ENCODE data around the gene RNF212B.

Gene RNF212B

GRCh38 chr14:23294734-23295561, 57.2 kb downstream of the RNF212B start (continued):
- 0 out of 2 replicates have a peak, but pooled peaks have one; percentile 27 for TF ChIP-seq TSHZ1 (tag by site-specific recombination; IDR thresholded peaks at IDR 0.05; ENCODE audit: borderline replicate concordance)
- no peak for TF ChIP-seq ZNF175 (tag by site-specific recombination; IDR thresholded peaks at IDR 0.05)
- no peak; the same call in 1 of the 2 replicates for TF ChIP-seq KLF17 (tag by site-specific recombination; IDR thresholded peaks at IDR 0.05)
- TF ChIP-seq KLF10 (tag by site-specific recombination; IDR thresholded peaks at IDR 0.05) = 0 out of 2 replicates have a peak, but pooled peaks have one; percentile 24
- TF ChIP-seq RBAK (tag by site-specific recombination; IDR thresholded peaks at IDR 0.05) = no peak
- TF ChIP-seq ZNF10 (tag by site-specific recombination; IDR thresholded peaks at IDR 0.05) = no peak
- TF ChIP-seq ZNF514 (tag by site-specific recombination; IDR thresholded peaks at IDR 0.05) = no peak
- no peak for TF ChIP-seq GLI4 (tag by site-specific recombination; IDR thresholded peaks at IDR 0.05)
- TF ChIP-seq ZNF791 (tag by site-specific recombination; IDR thresholded peaks at IDR 0.05) = no peak
- TF ChIP-seq OVOL3 (tag by site-specific recombination; IDR thresholded peaks at IDR 0.05) = no peak
- TF ChIP-seq ZNF133 (tag by site-specific recombination; IDR thresholded peaks at IDR 0.05) = no peak
- TF ChIP-seq PRDM2 (tag by site-specific recombination; IDR thresholded peaks at IDR 0.05; ENCODE audit: borderline replicate concordance) = no peak
- peak; percentile 79 for TF ChIP-seq ZNF324 (tag by site-specific recombination; IDR thresholded peaks at IDR 0.05)
- peak; percentile 29; the same call in 1 of the 2 replicates for TF ChIP-seq KLF1 (tag by site-specific recombination; IDR thresholded peaks at IDR 0.05)
- peak; percentile 93 for TF ChIP-seq PATZ1 (tag by site-specific recombination; IDR thresholded peaks at IDR 0.05)
- no peak for TF ChIP-seq ZNF292 (tag by site-specific recombination; IDR thresholded peaks at IDR 0.05; ENCODE audit: borderline replicate concordance, low read depth)
- no peak for TF ChIP-seq HOXC10 (CRISPR knock-in tag; IDR thresholded peaks at IDR 0.05)
- TF ChIP-seq KLF8 (tag by site-specific recombination; IDR thresholded peaks at IDR 0.05) = peak; percentile 80
- no peak for TF ChIP-seq ZNF404 (tag by site-specific recombination; IDR thresholded peaks at IDR 0.05)
- TF ChIP-seq ZNF174 (tag by site-specific recombination; IDR thresholded peaks at IDR 0.05) = no peak
- TF ChIP-seq ZNF785 (tag by site-specific recombination; IDR thresholded peaks at IDR 0.05) = 0 out of 2 replicates have a peak, but pooled peaks have one; percentile 27
- TF ChIP-seq PRDM1 (tag by site-specific recombination; IDR thresholded peaks at IDR 0.05) = no peak
- no peak for TF ChIP-seq ZBTB20 (tag by site-specific recombination; IDR thresholded peaks at IDR 0.05)
- TF ChIP-seq TCF7L2 (IDR thresholded peaks at IDR 0.05; ENCODE audit: borderline replicate concordance, low read depth, low read length) = no peak
- no peak for TF ChIP-seq ZNF37A (tag by site-specific recombination; IDR thresholded peaks at IDR 0.05)
- no peak for TF ChIP-seq ZNF221 (tag by site-specific recombination; IDR thresholded peaks at IDR 0.05; ENCODE audit: borderline replicate concordance)
- TF ChIP-seq ZSCAN16 (tag by site-specific recombination; IDR thresholded peaks at IDR 0.05) = no peak

Measured in HEK293 (cell line).